ENCODE data around the gene PPFIBP2. TPM values are rescaled to one million over a fixed set of nuclear protein-coding genes. Genes with fewer than 3 reads are reported as not detected.

Gene PPFIBP2
- total RNA-seq, 1 donor from 2014 or later, result 74.1 TPM

- no peaks in the 10 kb centered on the region for H3K9me3 Mint-ChIP-seq (ENCODE audit: unreplicated experiment)
- peaks cover 18% of the 10 kb centered on the region for H3K36me3 Mint-ChIP-seq (ENCODE audit: unreplicated experiment)
- no peak overlapping the region for H3K4me3 Mint-ChIP-seq (ENCODE audit: unreplicated experiment)
- H3K4me1 Mint-ChIP-seq (ENCODE audit: unreplicated experiment), result peaks cover 38% of the 10 kb centered on the region
- H3K27ac Mint-ChIP-seq (ENCODE audit: unreplicated experiment), result no peak overlapping the region
- H3K27me3 Mint-ChIP-seq (ENCODE audit: unreplicated experiment), result no peaks in the 10 kb centered on the region
- no peak for DNase-seq (ENCODE audit: extremely low spot score, unreplicated experiment)
- peak; percentile 84 for TF ChIP-seq CTCF (IDR thresholded peaks at IDR 0.05)
Measured at GRCh38 chr11:7665473-7666291, 151.9 kb downstream of the PPFIBP2 start.

- Mint-ChIP-seq H3K4me3 (ENCODE audit: unreplicated experiment) (no peak overlapping the region), H3K9me3 (ENCODE audit: unreplicated experiment) (no peaks in the 10 kb centered on the region), H3K36me3 (ENCODE audit: unreplicated experiment) (peaks cover 16% of the 10 kb centered on the region), H3K4me1 (ENCODE audit: unreplicated experiment) (peaks cover 38% of the 10 kb centered on the region), H3K27ac (ENCODE audit: unreplicated experiment) (peak overlapping the region; percentile 27), H3K27me3 (ENCODE audit: unreplicated experiment) (no peaks in the 10 kb centered on the region)
- TF ChIP-seq CTCF (IDR thresholded peaks at IDR 0.05), result no peak
- no peak for DNase-seq (ENCODE audit: extremely low spot score, unreplicated experiment)
Measured at GRCh38 chr11:7666292-7666866, 152.6 kb downstream of the PPFIBP2 start.

GRCh38 chr11:7667460-7667859, 153.7 kb downstream of the PPFIBP2 start:
- Mint-ChIP-seq H3K4me1 (ENCODE audit: unreplicated experiment) (peaks cover 41% of the 10 kb centered on the region), H3K27ac (ENCODE audit: unreplicated experiment) (peak overlapping the region; percentile 54), H3K27me3 (ENCODE audit: unreplicated experiment) (no peaks in the 10 kb centered on the region), H3K9me3 (ENCODE audit: unreplicated experiment) (no peaks in the 10 kb centered on the region), H3K36me3 (ENCODE audit: unreplicated experiment) (peaks cover 15% of the 10 kb centered on the region), H3K4me3 (ENCODE audit: unreplicated experiment) (peak overlapping the region; percentile 6)
- TF ChIP-seq CTCF (IDR thresholded peaks at IDR 0.05), result no peak
- DNase-seq (ENCODE audit: extremely low spot score, unreplicated experiment), result peak; percentile 53

- H3K27ac Mint-ChIP-seq (ENCODE audit: unreplicated experiment), result no peak overlapping the region
Measured at GRCh38 chr11:7668464-7668863, 154.7 kb downstream of the PPFIBP2 start.

More at GRCh38 chr11:7668464-7668863, 154.7 kb downstream of the PPFIBP2 start:
- TF ChIP-seq CTCF (IDR thresholded peaks at IDR 0.05), result no peak
- peaks cover 49% of the 10 kb centered on the region for H3K4me1 Mint-ChIP-seq (ENCODE audit: unreplicated experiment)
- H3K27me3 Mint-ChIP-seq (ENCODE audit: unreplicated experiment), result no peaks in the 10 kb centered on the region
- no peak overlapping the region for H3K4me3 Mint-ChIP-seq (ENCODE audit: unreplicated experiment)
- H3K9me3 Mint-ChIP-seq (ENCODE audit: unreplicated experiment), result no peaks in the 10 kb centered on the region
- H3K36me3 Mint-ChIP-seq (ENCODE audit: unreplicated experiment), result peaks cover 15% of the 10 kb centered on the region
- DNase-seq (ENCODE audit: extremely low spot score, unreplicated experiment), result peak; percentile 56

Measured in osteocyte (in vitro differentiated cells).